Stimulated activated CD8-positive, alpha-beta memory T cell treated with anti-CD3 and anti-CD28 coated beads, Interleukin-15, amount 100 ng/mL, for 24 hours (primary cell): ENCODE data around the gene OR5B3.
"Not testable (repeated sequence)": the region's sequence is repeated elsewhere in the genome, so short reads cannot be mapped to it uniquely, and the experiment has no call there.

ENCODE experiments used
- DNase-seq: peaks from one replicate; pipeline ENCODE4 v3.0.0-alpha.2; 2020; ENCODE audit warnings: low read depth

OR5B3 gene

GRCh38 chr11:58406774-58407173, at the start of gene OR5B3:
TSS of gene OR5B3 (minus strand) at chr11:58406874. CDS start at chr11:58403409, 3,465 bp downstream.
- no peak for DNase-seq

- no peak for DNase-seq
Measured at GRCh38 chr11:58451585-58451984, 44.9 kb upstream of the OR5B3 start.

GRCh38 chr11:58446294-58446693, 39.6 kb upstream of the OR5B3 start:
- no peak for DNase-seq

- no peak for DNase-seq
Measured at GRCh38 chr11:58444300-58444699, 37.6 kb upstream of the OR5B3 start.

GRCh38 chr11:58442136-58442535, 35.5 kb upstream of the OR5B3 start, which contains the start of gene OR5B12:
TSS of gene OR5B12 (minus strand) at chr11:58442236. CDS start at chr11:58440151, 2,085 bp downstream.
- no peak for DNase-seq

GRCh38 chr11:58438486-58438885, 31.8 kb upstream of the OR5B3 start:
- no peak for DNase-seq

GRCh38 chr11:58434217-58434616, 27.5 kb upstream of the OR5B3 start:
- no peak for DNase-seq

GRCh38 chr11:58433638-58434203, 27.0 kb upstream of the OR5B3 start:
- DNase-seq, result no peak

GRCh38 chr11:58429273-58429672, 22.6 kb upstream of the OR5B3 start:
- DNase-seq, result no peak

- no peak for DNase-seq
Measured at GRCh38 chr11:58428021-58428420, 21.3 kb upstream of the OR5B3 start, which contains the start of gene OR5B2. TSS of gene OR5B2 (minus strand) at chr11:58428121. CDS start at chr11:58423261, 4,860 bp downstream.

GRCh38 chr11:58399622-58400021, 7.1 kb downstream of the OR5B3 start:
- DNase-seq, result not testable (repeated sequence)

- DNase-seq, result no peak
Measured at GRCh38 chr11:58395581-58395980, 11.1 kb downstream of the OR5B3 start.

GRCh38 chr11:58394195-58394594, 12.5 kb downstream of the OR5B3 start:
- no peak for DNase-seq

GRCh38 chr11:58392746-58393145, 13.9 kb downstream of the OR5B3 start:
- no peak for DNase-seq

- no peak for DNase-seq
Measured at GRCh38 chr11:58391879-58392278, 14.8 kb downstream of the OR5B3 start.

- no peak for DNase-seq
Measured at GRCh38 chr11:58390551-58391063, 16.1 kb downstream of the OR5B3 start.

- no peak for DNase-seq
Measured at GRCh38 chr11:58358969-58359368, 47.7 kb downstream of the OR5B3 start, which contains the start of gene OR5B17. TSS of gene OR5B17 (minus strand) at chr11:58359069. CDS start at chr11:58359069, 0 bp downstream.

GRCh38 chr11:58354727-58355126, 51.9 kb downstream of the OR5B3 start:
- DNase-seq, result no peak
